H1 (cell line): ENCODE measurements around the gene NDUFS7. TPM values are rescaled to one million over a fixed set of nuclear protein-coding genes. Genes with fewer than 3 reads are reported as not detected.

Source experiments
- CTCF ChIA-PET: fragments of 300-600 bp; sonication (Branson Sonifier 250); formaldehyde crosslinking; loops from one replicate; lab custom pipeline; 2021; ENCODE audit not compliant: partially characterized antibody; lab: Charles Lee
- POLR2A ChIA-PET: fragments of 300-600 bp; sonication (Branson Sonifier 250); formaldehyde crosslinking; loops from one replicate; lab custom pipeline; 2021; ENCODE audit warnings: inconsistent platforms; ENCODE audit not compliant: partially characterized antibody; lab: Charles Lee
- DNase-seq, 2 experiments: peaks; one replicate each; pipeline versions ENCODE4 v3.0.0 to v3.0.0-alpha.2; 2010 to 2022; ENCODE audit warnings: low spot score in 2 of 2, low read depth in 1 of 2, mixed read lengths in 1 of 2
- FAIRE-seq: peaks from 2 replicates; lab custom pipeline; 2011; peaks lifted over from hg19 to GRCh38; lab: Jason Lieb, UNC
- H2AFZ ChIP-seq: 2 replicates; pipeline ENCODE4 v1.8.1; 2012; ENCODE audit warnings: low read length, inconsistent platforms
- H2AK5ac ChIP-seq: 2 replicates; pipeline ENCODE4 v1.6.1; 2013; ENCODE audit warnings: low read depth, low read length
- H2BK120ac ChIP-seq: replicated peaks from 2 replicates; pipeline ENCODE3; 2013; ENCODE audit warnings: low read depth, low read length, inconsistent platforms
- H2BK12ac ChIP-seq: 2 replicates; pipeline ENCODE4 v1.6.1; 2013; ENCODE audit warnings: low read depth, low read length
- H2BK15ac ChIP-seq: 2 replicates; pipeline ENCODE4 v1.6.1; 2013; ENCODE audit warnings: low read length
- H2BK20ac ChIP-seq: 2 replicates; pipeline ENCODE4 v1.6.1; 2013; ENCODE audit warnings: low read length
- H2BK5ac ChIP-seq: 2 replicates; pipeline ENCODE4 v1.6.1; 2013; ENCODE audit warnings: low read depth, low read length
- H3K14ac ChIP-seq: 2 replicates; pipeline ENCODE4 v1.6.1; 2013; ENCODE audit warnings: inconsistent platforms; ENCODE audit not compliant: insufficient read length
- H3K18ac ChIP-seq: 2 replicates; pipeline ENCODE4 v1.6.1; 2013; ENCODE audit warnings: low read length; ENCODE audit errors: extremely low read depth
- H3K23ac ChIP-seq: 2 replicates; pipeline ENCODE4 v1.6.1; 2013; ENCODE audit warnings: inconsistent platforms; ENCODE audit not compliant: insufficient read length
- H3K23me2 ChIP-seq: 2 replicates; pipeline ENCODE4 v1.6.1; 2013; ENCODE audit warnings: low read depth, low read length
- H3K27ac ChIP-seq: 2 replicates; pipeline ENCODE4 v1.6.1; 2011; ENCODE audit warnings: low read depth, low read length, inconsistent platforms
- H3K27me3 ChIP-seq, 4 experiments: replicated peaks in 1 of 4; 1 replicate in 1 of 4; 2 replicates in 3 of 4; pipeline versions ENCODE4 v1.6.1 to v1.8.1; 2011 to 2013; ENCODE audit warnings: low read length in 3 of 4, mild to moderate bottlenecking in 3 of 4, inconsistent platforms in 2 of 4, mixed read lengths in 2 of 4, moderate library complexity in 1 of 4; ENCODE audit not compliant: control insufficient read depth in 3 of 4, insufficient read depth in 3 of 4; ENCODE audit errors: extremely low read depth in 1 of 4
- H3K36me3 ChIP-seq, 4 experiments: 2 replicates each; pipeline versions ENCODE4 v1.6.1 to v1.8.1; 2011 to 2013; ENCODE audit warnings: mild to moderate bottlenecking in 4 of 4, low read length in 3 of 4, moderate library complexity in 2 of 4, control low read depth in 1 of 4, inconsistent platforms in 1 of 4; ENCODE audit not compliant: insufficient read depth in 4 of 4, control insufficient read depth in 2 of 4
- H3K4ac ChIP-seq: replicated peaks from 2 replicates; pipeline ENCODE3; 2013; ENCODE audit warnings: low read length, low read depth, mixed read lengths, inconsistent platforms; ENCODE audit not compliant: insufficient read length
- H3K4me1 ChIP-seq, 4 experiments: replicated peaks in 1 of 4; 1 replicate in 1 of 4; 2 replicates in 3 of 4; pipeline versions ENCODE4 v1.6.1 to v1.8.1; 2011 to 2013; ENCODE audit warnings: low read length in 3 of 4, inconsistent platforms in 2 of 4, mixed read lengths in 1 of 4; ENCODE audit not compliant: insufficient read depth in 4 of 4, control insufficient read depth in 3 of 4
- H3K4me2 ChIP-seq, 2 experiments: 2 replicates each; pipeline versions ENCODE4 v1.6.1 to v1.8.1; 2011 to 2013; ENCODE audit warnings: low read depth in 2 of 2, low read length in 2 of 2, control low read depth in 1 of 2, inconsistent platforms in 1 of 2, mild to moderate bottlenecking in 1 of 2; ENCODE audit not compliant: insufficient read depth in 1 of 2
- H3K4me3 ChIP-seq, 4 experiments: fragments of 200-600, 300-600 bp in 1 of 4; sonication (generic), shearing (Covaris generic), sonication (Bioruptor Twin) in 1 of 4; 2 replicates each; pipeline versions ENCODE4 v1.5.1 to v1.8.1; 2011 to 2016; ENCODE audit warnings: low read length in 4 of 4, low read depth in 3 of 4, control low read depth in 2 of 4, inconsistent platforms in 2 of 4, mild to moderate bottlenecking in 2 of 4, mixed read lengths in 1 of 4, moderate library complexity in 1 of 4; ENCODE audit not compliant: insufficient read depth in 2 of 4; ENCODE audit errors: extremely low read depth in 1 of 4
- H3K56ac ChIP-seq: replicated peaks from 2 replicates; pipeline ENCODE3; 2013; ENCODE audit warnings: low read depth, mild to moderate bottlenecking, mixed read lengths, low read length, inconsistent platforms; ENCODE audit not compliant: insufficient read length
- H3K79me1 ChIP-seq: 2 replicates; pipeline ENCODE4 v1.6.1; 2013; ENCODE audit warnings: low read depth, low read length, control low read depth
- H3K79me2 ChIP-seq, 2 experiments: 2 replicates each; pipeline versions ENCODE4 v1.6.1 to v1.8.1; 2012 to 2013; ENCODE audit warnings: low read length in 2 of 2, mild to moderate bottlenecking in 2 of 2, inconsistent platforms in 1 of 2; ENCODE audit not compliant: insufficient read depth in 2 of 2, control insufficient read depth in 1 of 2
- H3K9ac ChIP-seq, 4 experiments: replicated peaks in 1 of 4; 1 replicate in 1 of 4; 2 replicates in 3 of 4; pipeline versions ENCODE4 v1.6.1 to v1.8.1; 2011 to 2013; ENCODE audit warnings: low read depth in 3 of 4, low read length in 3 of 4, control low read depth in 2 of 4, mild to moderate bottlenecking in 2 of 4, moderate library complexity in 2 of 4, inconsistent platforms in 1 of 4; ENCODE audit errors: extremely low read depth in 1 of 4
- H3K9me3 ChIP-seq, 2 experiments: 2 replicates each; pipeline versions ENCODE4 v1.6.1 to v1.8.1; 2012 to 2013; ENCODE audit warnings: mild to moderate bottlenecking in 2 of 2, moderate library complexity in 2 of 2, control low read depth in 1 of 2, inconsistent platforms in 1 of 2, low read depth in 1 of 2, low read length in 1 of 2, mixed read lengths in 1 of 2; ENCODE audit not compliant: insufficient read depth in 2 of 2
- H4K20me1 ChIP-seq, 2 experiments: replicated peaks in 1 of 2; 2 replicates each; pipeline versions ENCODE3 to v1.8.1; 2011 to 2013; ENCODE audit warnings: inconsistent platforms in 2 of 2, low read length in 2 of 2, mild to moderate bottlenecking in 1 of 2; ENCODE audit not compliant: insufficient read depth in 2 of 2, control insufficient read depth in 1 of 2
- H4K5ac ChIP-seq: 2 replicates; pipeline ENCODE4 v1.6.1; 2013; ENCODE audit warnings: low read length, low read depth, mixed read lengths, inconsistent platforms; ENCODE audit not compliant: insufficient read length
- H4K8ac ChIP-seq: 2 replicates; pipeline ENCODE4 v1.8.0; 2013; ENCODE audit warnings: mild to moderate bottlenecking, moderate library complexity, low read length, inconsistent platforms; ENCODE audit not compliant: insufficient read depth; ENCODE audit errors: extremely low read depth
- H4K91ac ChIP-seq: replicated peaks from 2 replicates; pipeline ENCODE3; 2013; ENCODE audit warnings: low read length, mixed read lengths, inconsistent platforms; ENCODE audit not compliant: insufficient read length
- BACH1 ChIP-seq: IDR thresholded peaks from 2 replicates; pipeline ENCODE4 v1.6.1; 2012; ENCODE audit warnings: low read length, improper control_type of control experiment
- BCL11A ChIP-seq, 2 experiments: IDR thresholded peaks; one replicate each; pipeline ENCODE4 v1.6.1; 2011; ENCODE audit warnings: low read depth in 2 of 2, low read length in 2 of 2, mild to moderate bottlenecking in 2 of 2
- CBX8 ChIP-seq: fragments of 300-800, 300-1000 bp; sonication (generic); IDR thresholded peaks from 2 replicates; pipeline ENCODE4 v1.7.1; 2016; ENCODE audit warnings: low read depth, low read length, borderline replicate concordance
- CHD1 ChIP-seq: IDR thresholded peaks from 2 replicates; pipeline ENCODE4 v1.6.1; 2012; ENCODE audit warnings: low read depth, low read length, improper control_type of control experiment
- CTBP2 ChIP-seq: IDR thresholded peaks from 2 replicates; pipeline ENCODE4 v1.7.0; 2011; ENCODE audit warnings: borderline replicate concordance, mild to moderate bottlenecking, moderate library complexity, mixed read lengths, low read length; ENCODE audit not compliant: insufficient read depth, insufficient read length
- GABPA ChIP-seq: IDR thresholded peaks from 2 replicates; pipeline ENCODE4 v1.6.1; 2011; ENCODE audit warnings: mild to moderate bottlenecking, low read length, moderate library complexity, borderline replicate concordance; ENCODE audit not compliant: insufficient read depth
- GTF2F1 ChIP-seq: IDR thresholded peaks from 2 replicates; pipeline ENCODE4 v1.6.1; 2012; ENCODE audit warnings: low read depth, low read length, improper control_type of control experiment, borderline replicate concordance
- POLR2A ChIP-seq, 2 experiments: IDR thresholded peaks; 1 replicate in 1 of 2; 2 replicates in 1 of 2; pipeline ENCODE4 v1.6.1; 2011; ENCODE audit warnings: low read depth in 2 of 2, low read length in 2 of 2, mild to moderate bottlenecking in 2 of 2; ENCODE audit errors: control extremely low read depth in 1 of 2
- RBBP5 ChIP-seq: IDR thresholded peaks from 2 replicates; pipeline ENCODE4 v1.7.1; 2012; ENCODE audit warnings: low read depth, mild to moderate bottlenecking, inconsistent platforms, low read length, moderate library complexity, borderline replicate concordance
- RNF2 ChIP-seq: fragments of 200-900, 300-1000 bp; sonication (generic); IDR thresholded peaks from 2 replicates; pipeline ENCODE4 v1.7.1; 2016; ENCODE audit warnings: borderline replicate concordance, low read depth, mild to moderate bottlenecking, antibody characterized with exemption, low read length; ENCODE audit not compliant: poor library complexity, severe bottlenecking; ENCODE audit errors: missing control alignments
- SRF ChIP-seq: IDR thresholded peaks from 2 replicates; pipeline ENCODE4 v1.6.1; 2011; ENCODE audit warnings: mild to moderate bottlenecking, low read depth, low read length, moderate library complexity
- YY1 ChIP-seq: IDR thresholded peaks from 2 replicates; pipeline ENCODE4 v1.6.1; 2011; ENCODE audit warnings: low read depth, mild to moderate bottlenecking, low read length
- WGBS, 2 experiments: shearing (Covaris generic) in 1 of 2; methylation state at CpG; one replicate each; pipeline versions ENCODE4 v1.1.6 to v1.1.7; 2013 to 2015; ENCODE audit warnings: low lambda C conversion rate in 2 of 2, mixed read lengths in 2 of 2, inconsistent platforms in 1 of 2, low coverage in 1 of 2, missing lambda C conversion rate in 1 of 2; ENCODE audit not compliant: insufficient replicate concordance in 2 of 2, insufficient coverage in 1 of 2, insufficient read length in 1 of 2; ENCODE audit errors: extremely low coverage in 1 of 2, missing lambda C conversion rate in 1 of 2; 5-methylcytosine and 5-hydroxymethylcytosine counted together
- polyA plus RNA-seq, 7 experiments: library from polyadenylated mRNA; depleted of rRNA in 3 of 7; stranded (reverse) in 5 of 7; unstranded in 2 of 7; fragments of >200 nt in 5 of 7; fragments of 200-250 nt in 2 of 7; gene quantifications; 1 replicate in 5 of 7; 2 replicates in 1 of 7; 4 replicates in 1 of 7; pipeline versions ENCODE4 v1.2.1 to v1.2.3, GENCODE V29; 2011 to 2013; ENCODE audit warnings: missing spikeins in 2 of 7, mixed read lengths in 2 of 7
- total RNA-seq: library from RNA; stranded (reverse); fragmentation: NEBNext Ultra II Directional; extraction: Animal tissue kit (Norgen Biotek cat#: 25700); gene quantifications from 2 replicates; pipeline ENCODE4 v1.2.1, GENCODE V29; 2021

The NDUFS7 gene
- total and polyA plus RNA-seq, 2 of the 8 experiments (the other 6 are each of a cell fraction or from before 2014, with no cell fraction given), result 78.1 to 309 TPM

- Histone ChIP-seq H3K4ac (no peak overlapping the region), H2BK12ac (no peak overlapping the region), H4K91ac (no peak overlapping the region), H3K27me3 (no peaks in the 10 kb centered on the region; a peak in 1 of 7 replicates), H2BK15ac (no peak overlapping the region), H3K23ac (no peak overlapping the region), H3K4me3 (no peak overlapping the region), H2BK120ac (no peak overlapping the region), H3K56ac (peak overlapping the region; percentile 16), H3K36me3 (peaks cover 0 to 11% (median 5%) of the 10 kb centered on the region in 4 experiments; a peak in 4 of 8 replicates), H2AFZ (no peak overlapping the region), H2AK5ac (no peak overlapping the region; the same call in 1 of the 2 replicates), H3K79me2 (no peaks in the 10 kb centered on the region), H4K8ac (no peak overlapping the region), H4K20me1 (peaks cover 4 to 6% of the 10 kb centered on the region in 2 experiments), H3K4me2 (no peak overlapping the region), H3K14ac (no peak overlapping the region), H3K79me1 (no peaks in the 10 kb centered on the region; the same call in 1 of the 2 replicates), H2BK5ac (no peak overlapping the region), H2BK20ac (no peak overlapping the region), H3K27ac (no peak overlapping the region), H3K9ac (no peak overlapping the region), H3K4me1 (peaks cover 0 to 7% (median 0%) of the 10 kb centered on the region in 4 experiments; a peak in 2 of 7 replicates), H3K18ac (no peak overlapping the region), H3K9me3 (no peaks in the 10 kb centered on the region), H3K23me2 (no peaks in the 10 kb centered on the region), H4K5ac (no peak overlapping the region)
- no peak for DNase-seq
- FAIRE-seq, result no peak
- POLR2A ChIA-PET, result interaction anchor here (1.3 to 1.9 kb wide), 5 partner anchors 8 to 126 kb away, joined by 3 to 7 read pairs (median 5); partner anchors contain the start of gene CIRBP
- CTCF ChIA-PET, result interaction anchor here (0.5 to 0.8 kb wide), 2 partner anchors 8 to 18 kb away, joined by 3 to 4 read pairs; no protein-coding TSS in a partner anchor
- WGBS, 2 experiments, result 95% methylated on average over 37 of the region's 52 CpGs; no CpG with 5 or more reads in 1 of the 2 experiments
- no peak for TF ChIP-seq BACH1
- TF ChIP-seq RNF2, result no peak
- TF ChIP-seq RBBP5, result no peak
- TF ChIP-seq POLR2A (IDR thresholded peaks at IDR 0.05; ENCODE audit: control extremely low read depth in 1 of 2, low read depth in 2 of 2, low read length in 2 of 2), result no peak
- TF ChIP-seq GABPA, result no peak
- TF ChIP-seq SRF, result no peak
- no peak for TF ChIP-seq GTF2F1
- no peak for TF ChIP-seq CTBP2
- no peak for TF ChIP-seq CBX8
- TF ChIP-seq YY1, result no peak
- TF ChIP-seq CHD1, result no peak
- TF ChIP-seq BCL11A (IDR thresholded peaks at IDR 0.05; ENCODE audit: low read depth in 2 of 2, low read length in 2 of 2), result no peak
These were observed 11.7 kb downstream of the NDUFS7 start for GRCh38 chr19:1395194-1396018.
